ENCODE data around the gene GPX2.

GPX2 gene

GRCh38 chr14:64960762-64961276 lies 18.3 kb upstream of the GPX2 start:
- DNase-seq (ENCODE audit: low read depth in 2 of 3, low spot score in 1 of 3), result no peak

GRCh38 chr14:64958743-64959142 lies 16.2 kb upstream of the GPX2 start:
- no peak for DNase-seq (ENCODE audit: low read depth in 2 of 3, low spot score in 1 of 3)

DNA sequence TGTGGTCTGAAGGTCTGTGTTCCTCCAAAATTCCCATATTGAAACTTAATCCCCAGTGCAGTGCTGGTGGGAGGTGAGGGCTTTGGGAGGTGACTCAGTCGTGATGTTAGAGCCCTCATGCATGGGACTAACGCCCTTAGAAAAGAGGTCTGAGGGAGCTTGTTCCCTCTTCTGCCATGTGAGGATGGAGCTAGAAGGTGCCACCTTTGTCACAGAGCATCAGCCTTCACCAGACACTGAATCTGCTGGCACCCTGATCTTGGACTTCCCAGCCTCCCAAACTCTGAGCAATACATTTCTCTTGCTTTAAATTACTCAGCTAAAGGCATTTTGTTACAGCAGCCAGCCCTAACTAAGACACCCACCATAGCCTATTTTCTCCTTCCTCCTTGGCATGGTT lies 15.7 kb upstream of the GPX2 start:
- no peak for DNase-seq (ENCODE audit: low read depth in 2 of 3, low spot score in 1 of 3)

DNA sequence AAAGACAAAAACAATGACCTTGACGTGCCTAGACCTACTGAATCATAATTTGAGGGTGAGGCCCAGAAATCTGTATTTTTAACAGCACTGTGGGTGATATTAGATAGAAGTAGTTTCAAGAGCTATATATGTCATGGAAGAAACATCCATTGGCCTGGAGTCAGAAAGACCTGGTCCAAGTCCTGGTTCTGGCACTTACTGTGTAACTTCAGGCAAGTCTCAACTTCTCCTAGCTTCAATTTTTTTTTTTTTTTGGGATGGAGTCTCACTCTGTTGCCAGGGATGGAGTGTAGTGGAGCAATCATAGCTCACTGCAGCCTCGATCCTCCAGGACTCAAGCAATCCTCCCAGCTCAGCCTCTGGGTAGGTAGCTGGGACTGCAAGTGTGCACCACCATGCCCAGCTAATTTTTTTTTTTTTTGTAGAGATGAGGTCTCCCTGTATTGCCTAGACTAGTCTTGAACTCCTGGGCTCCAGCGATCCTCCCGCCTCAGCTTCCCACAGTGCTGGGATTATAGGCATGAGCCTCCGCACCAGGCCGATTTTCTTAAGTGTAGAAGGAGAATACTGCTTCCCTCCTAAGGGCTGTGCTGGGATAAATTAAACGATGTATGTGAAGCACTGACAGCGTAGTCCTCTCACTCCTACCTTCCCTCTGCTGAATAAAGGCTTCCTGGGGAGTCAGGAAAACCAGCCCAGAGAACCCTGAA lies 14.3 kb upstream of the GPX2 start:
- DNase-seq (ENCODE audit: low read depth in 2 of 3, low spot score in 1 of 3), result no peak

DNA sequence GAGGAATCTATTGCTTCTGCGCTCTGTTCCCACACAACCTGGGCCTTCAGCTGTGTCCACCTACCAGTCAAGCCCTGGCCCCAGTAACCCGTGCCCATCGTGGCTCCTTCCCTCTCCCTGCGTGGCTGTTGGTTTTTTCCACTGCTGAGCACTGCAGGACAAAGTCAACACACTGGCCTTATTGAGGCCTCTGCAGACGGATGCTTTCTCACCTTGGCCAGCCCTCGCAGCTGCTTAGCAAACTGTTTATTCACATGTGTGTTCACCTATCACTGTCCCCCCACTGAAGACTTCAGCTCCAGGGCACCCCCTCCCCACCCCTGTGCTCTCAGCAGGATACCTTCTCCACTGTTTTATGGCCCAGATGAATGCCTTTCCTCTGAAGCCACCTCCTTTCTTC lies 12.8 kb upstream of the GPX2 start:
- no peak for DNase-seq (ENCODE audit: low read depth in 2 of 3, low spot score in 1 of 3)

DNA sequence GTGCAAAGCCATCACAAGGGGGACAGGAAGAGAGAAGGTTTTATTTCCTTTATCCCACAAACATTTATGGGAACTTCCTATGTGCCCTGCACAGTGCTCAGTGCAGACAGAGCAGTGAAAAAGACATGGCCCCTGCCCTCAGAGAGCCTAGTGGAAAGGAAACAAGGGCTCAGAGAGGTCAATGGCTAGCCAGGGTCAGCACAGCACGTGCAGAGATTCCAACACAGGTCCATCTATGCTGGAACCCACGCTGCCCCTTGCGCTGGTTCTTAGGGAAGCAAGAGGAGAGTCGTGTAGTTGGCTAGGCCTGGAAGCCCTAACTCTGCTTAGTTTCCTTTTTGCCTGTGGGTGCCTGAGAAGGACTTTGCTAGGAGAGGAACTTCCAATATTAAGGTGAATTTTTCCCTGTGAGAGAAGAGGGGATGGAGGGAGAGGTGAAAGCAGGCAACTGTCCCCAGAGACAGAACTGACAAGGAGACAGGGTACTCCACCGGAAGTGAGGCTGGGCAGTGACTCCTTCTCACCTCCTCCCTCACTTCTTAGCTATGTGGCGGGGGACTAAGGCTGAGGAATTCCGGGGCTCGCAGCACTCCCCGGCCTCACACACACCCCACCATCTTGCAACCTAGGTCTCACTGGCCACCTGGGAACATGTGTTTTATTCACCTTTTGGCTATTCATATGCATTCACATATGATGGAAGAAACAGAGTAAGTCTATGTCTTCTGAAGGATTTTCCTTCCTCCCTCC lies 12.1 kb upstream of the GPX2 start:
- no peak for DNase-seq (ENCODE audit: low read depth in 2 of 3, low spot score in 1 of 3)

GRCh38 chr14:64953661-64954060 lies 11.1 kb upstream of the GPX2 start:
- no peak for DNase-seq (ENCODE audit: low read depth in 2 of 3, low spot score in 1 of 3)

DNA sequence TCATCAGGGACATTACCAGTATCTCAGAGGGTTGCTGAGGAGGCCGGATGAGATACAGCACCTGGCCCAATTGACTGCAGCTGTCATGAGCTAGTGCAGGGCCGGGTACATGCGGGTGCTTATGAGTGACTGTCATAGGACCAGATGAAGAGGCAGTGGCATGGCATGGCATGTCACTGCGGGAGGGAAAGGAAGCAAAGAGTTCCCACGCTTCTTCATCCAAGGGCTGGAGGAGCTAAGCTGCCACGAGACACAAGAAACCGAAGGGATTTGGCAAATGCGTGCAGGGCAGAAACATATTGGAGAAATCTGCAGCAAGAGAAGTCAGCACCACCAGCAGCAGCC lies 10.7 kb upstream of the GPX2 start:
- DNase-seq (ENCODE audit: low read depth in 2 of 3, low spot score in 1 of 3), result no peak

- no peak for DNase-seq (ENCODE audit: low read depth in 2 of 3, low spot score in 1 of 3)
Observed at GRCh38 chr14:64952598-64953309, 10.2 kb upstream of the GPX2 start.

GRCh38 chr14:64951724-64952123 lies 9.2 kb upstream of the GPX2 start:
- DNase-seq (ENCODE audit: low read depth in 2 of 3, low spot score in 1 of 3), result no peak

DNA sequence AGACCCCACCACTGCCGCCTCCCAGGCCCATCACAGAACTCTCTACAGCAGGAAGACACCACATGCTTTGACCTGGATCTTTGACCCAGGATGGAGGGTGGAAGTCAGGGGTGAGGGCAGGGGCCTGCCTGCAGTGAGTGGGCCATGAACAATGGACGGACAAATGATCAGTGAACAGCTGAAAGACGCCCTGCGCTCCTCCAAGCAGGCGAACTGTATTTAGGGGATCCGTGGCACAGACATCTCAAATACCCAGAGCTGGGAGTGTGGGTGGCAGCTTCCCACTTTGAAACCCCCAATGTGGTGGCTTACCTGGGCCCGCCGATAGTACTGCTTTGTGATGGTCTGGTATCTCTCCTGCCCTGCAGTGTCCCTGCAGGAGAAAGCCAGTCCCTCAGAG lies 8.7 kb upstream of the GPX2 start:
- no peak for DNase-seq (ENCODE audit: low read depth in 2 of 3, low spot score in 1 of 3)

- DNase-seq (ENCODE audit: low read depth in 2 of 3, low spot score in 1 of 3), result no peak
Observed at GRCh38 chr14:64950889-64951288, 8.3 kb upstream of the GPX2 start.

DNA sequence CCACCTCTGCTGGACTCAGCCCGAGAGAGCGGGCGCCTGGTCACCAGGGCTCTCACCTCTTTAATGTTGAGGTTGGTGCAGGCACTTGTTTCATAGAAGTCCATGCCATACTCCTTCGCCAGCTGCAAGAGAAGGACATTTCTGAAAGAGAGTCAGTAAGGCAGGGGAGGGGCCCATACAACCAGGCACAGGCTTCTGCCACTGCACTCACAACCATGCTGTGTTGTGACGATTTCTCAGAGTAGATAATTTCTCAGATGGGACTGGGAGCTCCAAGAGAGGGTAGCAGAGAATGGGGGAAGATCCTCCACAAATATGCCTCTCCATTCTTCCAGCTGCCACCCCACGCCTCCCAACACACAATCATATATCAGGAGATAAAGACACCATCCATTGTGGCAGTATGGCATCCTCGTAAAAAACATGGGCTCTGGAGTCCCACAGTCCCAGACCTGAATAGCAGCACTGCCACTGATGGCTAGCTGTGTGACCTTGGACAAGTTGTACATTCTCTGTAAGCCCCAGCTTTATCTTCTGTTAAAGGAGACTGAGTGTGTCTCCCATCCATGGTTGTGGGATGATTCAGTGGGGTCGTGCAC lies 6.2 kb upstream of the GPX2 start:
- DNase-seq (ENCODE audit: low read depth in 2 of 3, low spot score in 1 of 3), result no peak

DNA sequence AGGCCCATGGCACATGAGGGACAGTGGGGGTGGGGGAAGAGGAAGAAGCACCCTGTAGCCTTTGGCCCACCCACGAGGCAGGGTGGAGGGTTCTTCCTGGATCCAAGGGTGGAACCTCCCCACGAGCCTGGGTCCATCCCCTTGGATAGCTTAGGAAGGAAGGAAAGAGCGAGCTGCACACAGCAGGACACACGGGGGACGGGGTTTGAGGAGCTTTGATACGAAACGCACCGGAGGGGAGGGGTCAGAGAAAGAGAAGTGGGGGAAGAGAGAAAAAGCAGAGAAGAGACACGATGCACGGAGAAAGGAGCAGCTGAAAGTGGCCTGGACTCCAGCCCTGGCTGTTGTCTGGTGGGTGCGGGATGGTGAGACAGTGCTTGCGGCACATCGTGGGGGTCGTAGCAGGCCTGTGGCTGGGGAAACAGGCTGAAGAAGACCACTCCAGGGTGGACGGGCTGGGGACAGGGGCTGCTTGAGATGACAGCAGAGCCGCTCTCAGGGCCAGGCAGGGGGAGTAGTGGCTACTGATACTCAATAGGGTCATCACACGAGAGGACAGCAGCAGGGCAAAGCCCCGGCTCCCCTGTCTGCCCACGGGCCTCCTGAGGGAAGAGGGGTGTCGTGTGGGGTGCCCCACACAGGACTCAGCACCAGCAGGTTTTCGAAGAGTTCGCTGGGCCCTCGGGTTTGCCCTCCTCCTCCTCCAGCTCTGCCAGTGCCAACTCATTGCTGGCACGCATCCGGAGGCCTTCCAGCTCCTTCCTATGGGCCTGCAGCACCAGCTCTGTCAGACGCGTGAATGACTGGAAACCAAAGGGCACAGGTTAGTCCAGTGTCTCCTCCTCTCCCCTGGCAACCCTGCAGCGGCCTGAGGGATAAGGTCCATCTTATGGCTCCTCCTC lies 5.4 kb upstream of the GPX2 start:
- DNase-seq (ENCODE audit: low read depth in 2 of 3, low spot score in 1 of 3), result no peak

DNA sequence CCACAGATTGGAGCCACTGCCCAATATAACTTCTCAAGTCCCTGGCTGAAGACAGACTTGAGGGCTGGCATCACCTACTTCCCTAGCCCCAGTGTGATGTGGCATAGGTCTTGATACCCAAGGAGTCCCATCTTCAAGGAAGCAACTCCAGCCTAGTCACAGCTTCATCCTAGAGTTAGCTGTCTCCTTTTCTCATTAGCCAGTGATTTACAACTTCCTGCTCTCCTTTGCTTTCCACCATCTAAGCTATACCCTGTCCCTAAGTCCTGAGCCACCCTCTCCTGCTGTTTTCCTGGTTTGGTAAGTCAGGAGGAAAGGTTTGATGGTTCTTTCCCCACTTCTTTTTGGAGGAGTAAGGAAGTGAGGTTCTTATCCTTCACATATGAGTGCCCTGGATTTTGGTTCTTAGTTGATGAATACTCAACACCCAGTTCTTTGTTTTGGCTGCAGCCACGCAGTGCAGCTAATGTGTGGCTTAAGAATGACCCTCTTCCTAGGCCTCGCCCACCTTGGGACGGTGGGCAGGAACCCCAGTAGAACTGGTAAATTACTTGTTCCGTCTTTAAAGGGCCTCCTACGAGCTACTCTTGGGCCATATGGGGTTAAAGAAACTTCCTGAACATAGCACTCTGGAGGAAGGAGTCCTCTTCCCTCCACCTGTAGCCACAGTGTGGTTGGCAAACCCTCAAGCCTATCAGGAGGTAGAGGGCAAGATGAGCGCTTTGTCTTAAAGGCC lies 3.9 kb upstream of the GPX2 start:
- no peak for DNase-seq (ENCODE audit: low read depth in 2 of 3, low spot score in 1 of 3)

DNA sequence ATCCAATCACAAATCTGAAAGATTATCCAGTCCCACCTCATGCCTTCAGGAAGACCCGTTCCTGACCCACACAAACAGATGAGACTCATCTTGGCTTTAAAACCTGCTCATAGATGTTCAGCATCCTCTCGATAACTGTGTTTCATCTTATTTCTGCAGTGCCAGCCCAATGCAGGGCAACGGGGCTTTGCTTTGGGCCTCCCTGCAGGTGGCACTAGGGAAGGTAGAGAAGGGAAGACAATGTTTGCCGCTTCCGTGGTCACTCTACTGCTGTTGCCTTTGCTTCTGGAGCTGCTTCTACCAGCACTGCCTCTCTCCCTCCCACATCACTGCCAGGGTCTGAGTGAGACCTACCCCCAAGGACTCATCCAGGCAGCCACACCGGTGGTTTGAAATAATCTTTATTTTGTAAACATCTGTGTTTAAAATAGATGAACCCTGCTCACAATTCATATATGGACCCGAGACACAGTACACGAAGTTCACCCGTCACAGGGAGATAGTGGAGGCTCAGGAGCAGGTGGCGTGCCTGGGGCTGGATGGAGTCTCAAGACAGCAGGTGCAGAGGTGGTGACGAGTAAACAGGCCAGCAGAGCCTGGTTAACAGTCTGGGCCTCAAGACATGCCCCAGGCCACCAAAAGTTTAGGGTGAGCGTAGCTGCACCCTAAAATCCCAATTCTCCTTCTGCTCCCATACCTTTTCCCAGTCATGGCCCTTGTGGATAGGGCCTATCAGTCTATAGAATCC lies 3.1 kb upstream of the GPX2 start:
- DNase-seq (ENCODE audit: low read depth in 2 of 3, low spot score in 1 of 3), result no peak

DNA sequence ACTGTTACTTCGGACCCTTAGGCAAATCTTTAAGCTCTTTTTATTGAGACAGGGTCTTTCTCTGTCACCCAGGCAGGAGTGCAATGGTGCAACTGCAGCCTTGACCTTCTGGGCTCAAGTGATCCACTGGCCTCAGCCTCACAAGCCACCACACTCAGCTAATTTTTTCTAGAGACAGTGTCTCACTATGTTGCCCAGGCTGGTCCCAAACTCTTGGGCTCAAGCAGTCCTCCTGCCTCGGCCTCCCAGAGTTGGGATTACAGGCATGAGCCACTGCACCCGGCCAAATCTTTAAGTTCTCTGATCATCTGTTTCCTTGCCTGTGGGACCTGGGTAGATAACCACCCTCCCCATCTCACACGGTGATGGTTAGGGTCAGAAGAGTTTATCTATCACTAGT lies 2.3 kb upstream of the GPX2 start:
- DNase-seq (ENCODE audit: low read depth in 2 of 3, low spot score in 1 of 3), result no peak

- DNase-seq (ENCODE audit: low read depth in 2 of 3, low spot score in 1 of 3), result no peak
Observed at GRCh38 chr14:64944041-64944440, 1.5 kb upstream of the GPX2 start.

DNA sequence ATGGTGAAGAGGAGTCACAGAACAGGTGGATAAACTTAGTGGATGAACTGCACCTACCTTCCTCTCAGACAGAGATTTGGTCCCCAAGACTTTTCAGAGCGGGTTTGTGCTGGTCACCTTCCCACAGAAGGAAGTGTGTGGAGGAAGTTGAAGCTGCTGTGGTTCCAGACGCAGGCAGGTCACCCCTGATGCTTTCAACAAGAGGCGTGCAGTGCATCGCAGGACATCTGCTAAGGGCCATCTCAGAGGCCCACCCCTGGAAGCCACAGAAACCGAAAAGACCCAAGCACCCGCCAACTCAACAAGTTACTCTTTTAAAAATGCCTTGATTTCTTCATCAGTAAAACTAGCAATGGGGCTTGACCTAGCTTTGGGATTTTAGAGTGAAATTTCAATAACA lies 1.0 kb upstream of the GPX2 start:
- DNase-seq (ENCODE audit: low read depth in 2 of 3, low spot score in 1 of 3), result no peak

Measured in stimulated activated CD4-positive, alpha-beta T cell treated with anti-CD3 and anti-CD28 coated beads, Interleukin-12 subunit alpha, Interleukin-12 subunit beta, amount 100 ng/mL, for 48 hours (primary cell).